ENCODE measurements around the gene TBX10. TPM values are rescaled to one million over a fixed set of nuclear protein-coding genes. Genes with fewer than 3 reads are reported as not detected.

Gene TBX10
- total and polyA plus RNA-seq, 2 of the 8 experiments (the other 6 are each of a cell fraction or from before 2014, with no cell fraction given): 0.09 TPM; not detected in 1

DNA sequence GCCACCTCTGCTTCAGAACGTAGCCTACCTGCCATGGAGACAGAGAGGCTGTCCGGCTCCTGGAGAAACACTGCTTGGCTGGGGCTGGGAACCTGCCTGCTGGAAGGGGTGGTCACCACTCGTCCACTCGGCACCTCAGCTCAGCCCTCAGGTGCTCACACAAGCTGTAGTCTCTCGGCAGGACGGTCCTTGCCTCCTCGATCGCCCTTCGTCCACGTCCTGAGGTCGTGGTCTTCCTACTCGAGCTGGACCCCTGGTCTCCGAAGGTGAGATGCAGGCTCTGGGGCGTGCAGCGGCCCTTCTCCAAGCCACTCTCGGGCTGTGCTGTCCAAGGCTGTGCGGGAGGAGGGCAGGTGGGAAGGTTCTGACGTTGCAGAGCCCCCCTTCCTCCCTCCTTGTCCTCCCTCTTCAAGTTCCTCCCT lies at the start of gene TBX10 (continued):
- TF ChIP-seq, protein P1, sequence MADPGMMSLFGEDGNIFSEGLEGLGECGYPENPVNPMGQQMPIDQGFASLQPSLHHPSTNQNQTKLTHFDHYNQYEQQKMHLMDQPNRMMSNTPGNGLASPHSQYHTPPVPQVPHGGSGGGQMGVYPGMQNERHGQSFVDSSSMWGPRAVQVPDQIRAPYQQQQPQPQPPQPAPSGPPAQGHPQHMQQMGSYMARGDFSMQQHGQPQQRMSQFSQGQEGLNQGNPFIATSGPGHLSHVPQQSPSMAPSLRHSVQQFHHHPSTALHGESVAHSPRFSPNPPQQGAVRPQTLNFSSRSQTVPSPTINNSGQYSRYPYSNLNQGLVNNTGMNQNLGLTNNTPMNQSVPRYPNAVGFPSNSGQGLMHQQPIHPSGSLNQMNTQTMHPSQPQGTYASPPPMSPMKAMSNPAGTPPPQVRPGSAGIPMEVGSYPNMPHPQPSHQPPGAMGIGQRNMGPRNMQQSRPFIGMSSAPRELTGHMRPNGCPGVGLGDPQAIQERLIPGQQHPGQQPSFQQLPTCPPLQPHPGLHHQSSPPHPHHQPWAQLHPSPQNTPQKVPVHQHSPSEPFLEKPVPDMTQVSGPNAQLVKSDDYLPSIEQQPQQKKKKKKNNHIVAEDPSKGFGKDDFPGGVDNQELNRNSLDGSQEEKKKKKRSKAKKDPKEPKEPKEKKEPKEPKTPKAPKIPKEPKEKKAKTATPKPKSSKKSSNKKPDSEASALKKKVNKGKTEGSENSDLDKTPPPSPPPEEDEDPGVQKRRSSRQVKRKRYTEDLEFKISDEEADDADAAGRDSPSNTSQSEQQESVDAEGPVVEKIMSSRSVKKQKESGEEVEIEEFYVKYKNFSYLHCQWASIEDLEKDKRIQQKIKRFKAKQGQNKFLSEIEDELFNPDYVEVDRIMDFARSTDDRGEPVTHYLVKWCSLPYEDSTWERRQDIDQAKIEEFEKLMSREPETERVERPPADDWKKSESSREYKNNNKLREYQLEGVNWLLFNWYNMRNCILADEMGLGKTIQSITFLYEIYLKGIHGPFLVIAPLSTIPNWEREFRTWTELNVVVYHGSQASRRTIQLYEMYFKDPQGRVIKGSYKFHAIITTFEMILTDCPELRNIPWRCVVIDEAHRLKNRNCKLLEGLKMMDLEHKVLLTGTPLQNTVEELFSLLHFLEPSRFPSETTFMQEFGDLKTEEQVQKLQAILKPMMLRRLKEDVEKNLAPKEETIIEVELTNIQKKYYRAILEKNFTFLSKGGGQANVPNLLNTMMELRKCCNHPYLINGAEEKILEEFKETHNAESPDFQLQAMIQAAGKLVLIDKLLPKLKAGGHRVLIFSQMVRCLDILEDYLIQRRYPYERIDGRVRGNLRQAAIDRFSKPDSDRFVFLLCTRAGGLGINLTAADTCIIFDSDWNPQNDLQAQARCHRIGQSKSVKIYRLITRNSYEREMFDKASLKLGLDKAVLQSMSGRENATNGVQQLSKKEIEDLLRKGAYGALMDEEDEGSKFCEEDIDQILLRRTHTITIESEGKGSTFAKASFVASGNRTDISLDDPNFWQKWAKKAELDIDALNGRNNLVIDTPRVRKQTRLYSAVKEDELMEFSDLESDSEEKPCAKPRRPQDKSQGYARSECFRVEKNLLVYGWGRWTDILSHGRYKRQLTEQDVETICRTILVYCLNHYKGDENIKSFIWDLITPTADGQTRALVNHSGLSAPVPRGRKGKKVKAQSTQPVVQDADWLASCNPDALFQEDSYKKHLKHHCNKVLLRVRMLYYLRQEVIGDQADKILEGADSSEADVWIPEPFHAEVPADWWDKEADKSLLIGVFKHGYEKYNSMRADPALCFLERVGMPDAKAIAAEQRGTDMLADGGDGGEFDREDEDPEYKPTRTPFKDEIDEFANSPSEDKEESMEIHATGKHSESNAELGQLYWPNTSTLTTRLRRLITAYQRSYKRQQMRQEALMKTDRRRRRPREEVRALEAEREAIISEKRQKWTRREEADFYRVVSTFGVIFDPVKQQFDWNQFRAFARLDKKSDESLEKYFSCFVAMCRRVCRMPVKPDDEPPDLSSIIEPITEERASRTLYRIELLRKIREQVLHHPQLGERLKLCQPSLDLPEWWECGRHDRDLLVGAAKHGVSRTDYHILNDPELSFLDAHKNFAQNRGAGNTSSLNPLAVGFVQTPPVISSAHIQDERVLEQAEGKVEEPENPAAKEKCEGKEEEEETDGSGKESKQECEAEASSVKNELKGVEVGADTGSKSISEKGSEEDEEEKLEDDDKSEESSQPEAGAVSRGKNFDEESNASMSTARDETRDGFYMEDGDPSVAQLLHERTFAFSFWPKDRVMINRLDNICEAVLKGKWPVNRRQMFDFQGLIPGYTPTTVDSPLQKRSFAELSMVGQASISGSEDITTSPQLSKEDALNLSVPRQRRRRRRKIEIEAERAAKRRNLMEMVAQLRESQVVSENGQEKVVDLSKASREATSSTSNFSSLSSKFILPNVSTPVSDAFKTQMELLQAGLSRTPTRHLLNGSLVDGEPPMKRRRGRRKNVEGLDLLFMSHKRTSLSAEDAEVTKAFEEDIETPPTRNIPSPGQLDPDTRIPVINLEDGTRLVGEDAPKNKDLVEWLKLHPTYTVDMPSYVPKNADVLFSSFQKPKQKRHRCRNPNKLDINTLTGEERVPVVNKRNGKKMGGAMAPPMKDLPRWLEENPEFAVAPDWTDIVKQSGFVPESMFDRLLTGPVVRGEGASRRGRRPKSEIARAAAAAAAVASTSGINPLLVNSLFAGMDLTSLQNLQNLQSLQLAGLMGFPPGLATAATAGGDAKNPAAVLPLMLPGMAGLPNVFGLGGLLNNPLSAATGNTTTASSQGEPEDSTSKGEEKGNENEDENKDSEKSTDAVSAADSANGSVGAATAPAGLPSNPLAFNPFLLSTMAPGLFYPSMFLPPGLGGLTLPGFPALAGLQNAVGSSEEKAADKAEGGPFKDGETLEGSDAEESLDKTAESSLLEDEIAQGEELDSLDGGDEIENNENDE (IDR thresholded peaks at IDR 0.05; ENCODE audit: insufficient replicate concordance, low read length): no peak
- TF ChIP-seq, protein P2, sequence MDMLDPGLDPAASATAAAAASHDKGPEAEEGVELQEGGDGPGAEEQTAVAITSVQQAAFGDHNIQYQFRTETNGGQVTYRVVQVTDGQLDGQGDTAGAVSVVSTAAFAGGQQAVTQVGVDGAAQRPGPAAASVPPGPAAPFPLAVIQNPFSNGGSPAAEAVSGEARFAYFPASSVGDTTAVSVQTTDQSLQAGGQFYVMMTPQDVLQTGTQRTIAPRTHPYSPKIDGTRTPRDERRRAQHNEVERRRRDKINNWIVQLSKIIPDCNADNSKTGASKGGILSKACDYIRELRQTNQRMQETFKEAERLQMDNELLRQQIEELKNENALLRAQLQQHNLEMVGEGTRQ (IDR thresholded peaks at IDR 0.05; ENCODE audit: low read length): no peak
- TF ChIP-seq CTBP2 (IDR thresholded peaks at IDR 0.05; ENCODE audit: borderline replicate concordance, insufficient read depth, insufficient read length, low read length) (no peak), BRCA1 (IDR thresholded peaks at IDR 0.05; ENCODE audit: low read depth, low read length) (no peak), TAF7 (optimal IDR thresholded peaks at IDR 0.05; ENCODE audit: borderline replicate concordance, low read depth, low read length) (no peak), HDAC2 (IDR thresholded peaks at IDR 0.05; ENCODE audit: borderline replicate concordance in 1 of 2, low read depth in 2 of 2, low read length in 2 of 2) (no peak)
- TF ChIP-seq, protein P3, sequence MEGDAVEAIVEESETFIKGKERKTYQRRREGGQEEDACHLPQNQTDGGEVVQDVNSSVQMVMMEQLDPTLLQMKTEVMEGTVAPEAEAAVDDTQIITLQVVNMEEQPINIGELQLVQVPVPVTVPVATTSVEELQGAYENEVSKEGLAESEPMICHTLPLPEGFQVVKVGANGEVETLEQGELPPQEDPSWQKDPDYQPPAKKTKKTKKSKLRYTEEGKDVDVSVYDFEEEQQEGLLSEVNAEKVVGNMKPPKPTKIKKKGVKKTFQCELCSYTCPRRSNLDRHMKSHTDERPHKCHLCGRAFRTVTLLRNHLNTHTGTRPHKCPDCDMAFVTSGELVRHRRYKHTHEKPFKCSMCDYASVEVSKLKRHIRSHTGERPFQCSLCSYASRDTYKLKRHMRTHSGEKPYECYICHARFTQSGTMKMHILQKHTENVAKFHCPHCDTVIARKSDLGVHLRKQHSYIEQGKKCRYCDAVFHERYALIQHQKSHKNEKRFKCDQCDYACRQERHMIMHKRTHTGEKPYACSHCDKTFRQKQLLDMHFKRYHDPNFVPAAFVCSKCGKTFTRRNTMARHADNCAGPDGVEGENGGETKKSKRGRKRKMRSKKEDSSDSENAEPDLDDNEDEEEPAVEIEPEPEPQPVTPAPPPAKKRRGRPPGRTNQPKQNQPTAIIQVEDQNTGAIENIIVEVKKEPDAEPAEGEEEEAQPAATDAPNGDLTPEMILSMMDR (IDR thresholded peaks at IDR 0.05; ENCODE audit: control extremely low read depth in 1 of 3, insufficient read depth in 1 of 3, low read depth in 1 of 3, low read length in 3 of 3): no peak
